T-helper 2 cell treated with Interferon-gamma antibody and Interleukin-4, amounts not matched to agents 100 ng/mL and 5 ng/mL, for 36 hours (primary cell): ENCODE measurements around the gene SRL. TPM values are rescaled to one million over a fixed set of nuclear protein-coding genes. Genes with fewer than 3 reads are reported as not detected.

Experiments used
- intact Hi-C: fragments of 100-400 bp; cut with micrococcal nuclease; formaldehyde crosslinking; loops from one replicate; pipeline ENCODE4 v1.15.1; 2023
- total RNA-seq: library from RNA; stranded (reverse); gene quantifications from 2 replicates; pipeline ENCODE4 v1.2.3, GENCODE V29; 2022

The SRL gene
- total RNA-seq, 1 donor from 2014 or later = not detected

GRCh38 chr16:4204521-4204920, 37.4 kb downstream of the SRL start:
- intact Hi-C loops = no loop called here

GRCh38 chr16:4203748-4204147, 38.1 kb downstream of the SRL start:
- intact Hi-C loops = no loop called here

- intact Hi-C loops = no loop called here
Measured at GRCh38 chr16:4202615-4203345, 39.1 kb downstream of the SRL start.

GRCh38 chr16:4200781-4201137, 41.1 kb downstream of the SRL start:
- intact Hi-C loops = no loop called here

- intact Hi-C loops = no loop called here
Measured at GRCh38 chr16:4200000-4200780, 41.7 kb downstream of the SRL start.

GRCh38 chr16:4198816-4199215, 43.1 kb downstream of the SRL start:
- intact Hi-C loops = no loop called here

GRCh38 chr16:4194661-4195060, 47.2 kb downstream of the SRL start:
- intact Hi-C loops = loop anchor here (5.0 kb wide), 1 partner anchor 657 kb away; no protein-coding TSS in a partner anchor

GRCh38 chr16:4193920-4194319, 48.0 kb downstream of the SRL start:
- intact Hi-C loops = loop anchor here (5.0 kb wide), 1 partner anchor 657 kb away; no protein-coding TSS in a partner anchor

GRCh38 chr16:4192206-4192605, 49.7 kb downstream of the SRL start:
- intact Hi-C loops = loop anchor here (5.0 kb wide), 1 partner anchor 655 kb away; no protein-coding TSS in a partner anchor

GRCh38 chr16:4190712-4191333, 51.1 kb downstream of the SRL start:
- intact Hi-C loops = loop anchor here (5.0 kb wide), 1 partner anchor 654 kb away; no protein-coding TSS in a partner anchor

- intact Hi-C loops = loop anchor here (5.0 kb wide), 1 partner anchor 653 kb away; no protein-coding TSS in a partner anchor
Measured at GRCh38 chr16:4190086-4190485, 51.8 kb downstream of the SRL start.

- intact Hi-C loops = loop anchor here (5.0 kb wide), 1 partner anchor 67 kb away; the partner anchor contains the start of gene ADCY9
Measured at GRCh38 chr16:4184038-4184702, 57.7 kb downstream of the SRL start.

- intact Hi-C loops = loop anchor here (5.0 kb wide), 1 partner anchor 66 kb away; the partner anchor contains the start of gene ADCY9
Measured at GRCh38 chr16:4183237-4184037, 58.4 kb downstream of the SRL start.

GRCh38 chr16:4182581-4183236, 59.2 kb downstream of the SRL start:
- intact Hi-C loops = loop anchor here (5.0 kb wide), 1 partner anchor 65 kb away; the partner anchor contains the start of gene ADCY9

- intact Hi-C loops = loop anchor here (5.0 kb wide), 1 partner anchor 63 kb away; the partner anchor contains the start of gene ADCY9
Measured at GRCh38 chr16:4180511-4180910, 61.4 kb downstream of the SRL start.

GRCh38 chr16:4179763-4180260, 62.1 kb downstream of the SRL start:
- intact Hi-C loops = loop anchor here (5.0 kb wide), 1 partner anchor 63 kb away; the partner anchor contains the start of gene ADCY9

- intact Hi-C loops = no loop called here
Measured at GRCh38 chr16:4179020-4179419, 62.9 kb downstream of the SRL start.

- intact Hi-C loops = no loop called here
Measured at GRCh38 chr16:4178468-4179010, 63.3 kb downstream of the SRL start.

- intact Hi-C loops = no loop called here
Measured at GRCh38 chr16:4176906-4177417, 64.9 kb downstream of the SRL start.
